WTC11 (cell line): Measurements from ENCODE around the gene FAM20C. TPM values are rescaled to one million over a fixed set of nuclear protein-coding genes. Genes with fewer than 3 reads are reported as not detected.

Source experiments
- ATAC-seq: fragments of 200-7000 bp; cut with Tn5 transposase; 2 replicates; pipeline ENCODE4 v1.10.0; 2021; ENCODE audit warnings: mild to moderate bottlenecking, moderate library complexity
- CTCF ChIA-PET: fragments of 300-600 bp; sonication (Branson Sonifier 250); formaldehyde crosslinking; loops from one replicate; lab custom pipeline; 2021; ENCODE audit warnings: antibody characterized with exemption; lab: Charles Lee
- POLR2A ChIA-PET: fragments of 350-600 bp; sonication (Branson Sonifier 250); formaldehyde crosslinking; loops from one replicate; lab custom pipeline; 2021; ENCODE audit warnings: antibody characterized with exemption; lab: Charles Lee
- DNase-seq: peaks from one replicate; pipeline ENCODE4 v3.0.0; 2021; ENCODE audit warnings: low spot score
- H3K27ac Mint-ChIP-seq: 2 replicates; pipeline ENCODE4 v1.8.0; 2021; ENCODE audit warnings: mixed read lengths
- H3K27me3 Mint-ChIP-seq: 2 replicates; pipeline ENCODE4 v1.8.0; 2021; ENCODE audit warnings: low read depth, mild to moderate bottlenecking, moderate library complexity, mixed read lengths
- H3K36me3 Mint-ChIP-seq: 2 replicates; pipeline ENCODE4 v1.8.0; 2021; ENCODE audit warnings: mixed read lengths
- H3K4me1 Mint-ChIP-seq: 2 replicates; pipeline ENCODE4 v1.8.0; 2022; ENCODE audit warnings: mixed read lengths
- H3K4me3 Mint-ChIP-seq: 2 replicates; pipeline ENCODE4 v1.8.0; 2021; ENCODE audit warnings: mild to moderate bottlenecking, moderate library complexity, mixed read lengths
- H3K9me3 Mint-ChIP-seq: 2 replicates; pipeline ENCODE4 v1.8.0; 2021; ENCODE audit warnings: mixed read lengths
- E2F4 ChIP-seq: sonication (generic); formaldehyde crosslinking; IDR thresholded peaks from 2 replicates; pipeline ENCODE4 v1.8.1; 2022; ENCODE audit warnings: low read depth, mild to moderate bottlenecking, moderate library complexity, missing genetic modification reagents, borderline replicate concordance
- ESRRA ChIP-seq: sonication (generic); formaldehyde crosslinking; IDR thresholded peaks from 2 replicates; pipeline ENCODE4 v1.8.1; 2022; ENCODE audit warnings: mild to moderate bottlenecking, missing genetic modification reagents, borderline replicate concordance
- HMGXB4 ChIP-seq: sonication (generic); formaldehyde crosslinking; IDR thresholded peaks from 2 replicates; pipeline ENCODE4 v1.8.1; 2023; ENCODE audit warnings: mild to moderate bottlenecking, moderate library complexity, missing genetic modification reagents
- KAT7 ChIP-seq: sonication (generic); formaldehyde crosslinking; IDR thresholded peaks from 2 replicates; pipeline ENCODE4 v1.8.1; 2023; ENCODE audit warnings: missing genetic modification reagents, mild to moderate bottlenecking, borderline replicate concordance
- MAX ChIP-seq: sonication (generic); formaldehyde crosslinking; IDR thresholded peaks from 2 replicates; pipeline ENCODE4 v1.8.0; 2022; ENCODE audit warnings: mild to moderate bottlenecking, missing genetic modification reagents
- NFATC4 ChIP-seq: fragments of 250-450 bp; sonication (Bioruptor Pico); IDR thresholded peaks from 2 replicates; pipeline ENCODE4 v1.9.0; 2021; ENCODE audit warnings: mild to moderate bottlenecking
- PREB ChIP-seq: sonication (generic); formaldehyde crosslinking; IDR thresholded peaks from 2 replicates; pipeline ENCODE4 v1.8.1; 2022; ENCODE audit warnings: mild to moderate bottlenecking, missing genetic modification reagents, moderate library complexity, borderline replicate concordance
- TP53 ChIP-seq: sonication (generic); formaldehyde crosslinking; IDR thresholded peaks from 2 replicates; pipeline ENCODE4 v1.8.1; 2023; ENCODE audit warnings: mild to moderate bottlenecking, missing genetic modification reagents
- ZNF121 ChIP-seq: sonication (generic); formaldehyde crosslinking; IDR thresholded peaks from 2 replicates; pipeline ENCODE4 v1.8.0; 2023; ENCODE audit warnings: missing genetic modification reagents
- ZNF396 ChIP-seq: fragments of 250-450 bp; sonication (Bioruptor Pico); IDR thresholded peaks from 2 replicates; pipeline ENCODE4 v1.8.0; 2021; ENCODE audit warnings: mild to moderate bottlenecking, moderate library complexity, borderline replicate concordance
- total RNA-seq: library from RNA; stranded (reverse); gene quantifications from 3 replicates; pipeline ENCODE4 v1.2.3, GENCODE V29; 2021
- TF ChIP-seq, protein P1 (sequence below): fragments of 250-450 bp; sonication (Bioruptor Pico); IDR thresholded peaks from 2 replicates; pipeline ENCODE4 v1.9.0; 2021; ENCODE audit warnings: mild to moderate bottlenecking, borderline replicate concordance
- TF ChIP-seq, protein P2 (sequence below): sonication (generic); formaldehyde crosslinking; IDR thresholded peaks from 2 replicates; pipeline ENCODE4 v1.8.0; 2023; ENCODE audit warnings: missing genetic modification reagents, mild to moderate bottlenecking, borderline replicate concordance
- TF ChIP-seq, protein P3 (sequence below): sonication (generic); formaldehyde crosslinking; IDR thresholded peaks from 2 replicates; pipeline ENCODE4 v1.8.0; 2022; ENCODE audit warnings: missing genetic modification reagents
- TF ChIP-seq, protein P4 (sequence below): fragments of 250-450 bp; sonication (Bioruptor Pico); IDR thresholded peaks from 2 replicates; pipeline ENCODE4 v1.8.0; 2021; ENCODE audit warnings: mild to moderate bottlenecking

The FAM20C gene
- total RNA-seq, 1 experiment from 2014 or later: 64.9 TPM

GRCh38 chr7:200290-200689, 7.9 kb downstream of the FAM20C start:
- Mint-ChIP-seq H3K9me3 (no peaks in the 10 kb centered on the region), H3K27ac (0 out of 2 replicates have a peak overlapping the region, but pooled peaks have one; percentile 9), H3K4me3 (no peak overlapping the region), H3K4me1 (peaks cover 15% of the 10 kb centered on the region), H3K36me3 (peaks cover 60% of the 10 kb centered on the region), H3K27me3 (no peaks in the 10 kb centered on the region)
- no peak for DNase-seq
- CTCF ChIA-PET: interaction anchor here (0.6 to 2.0 kb wide), 26 partner anchors 8 to 777 kb away, joined by 3 to 18 read pairs (median 4); partner anchors contain the start of genes FAM20C and FOXL3
- POLR2A ChIA-PET: interaction anchor here (0.9 kb wide), 1 partner anchor 20 kb away, joined by 4 read pairs; no protein-coding TSS in a partner anchor
- ATAC-seq: peak; percentile 58
- TF ChIP-seq, protein P1, sequence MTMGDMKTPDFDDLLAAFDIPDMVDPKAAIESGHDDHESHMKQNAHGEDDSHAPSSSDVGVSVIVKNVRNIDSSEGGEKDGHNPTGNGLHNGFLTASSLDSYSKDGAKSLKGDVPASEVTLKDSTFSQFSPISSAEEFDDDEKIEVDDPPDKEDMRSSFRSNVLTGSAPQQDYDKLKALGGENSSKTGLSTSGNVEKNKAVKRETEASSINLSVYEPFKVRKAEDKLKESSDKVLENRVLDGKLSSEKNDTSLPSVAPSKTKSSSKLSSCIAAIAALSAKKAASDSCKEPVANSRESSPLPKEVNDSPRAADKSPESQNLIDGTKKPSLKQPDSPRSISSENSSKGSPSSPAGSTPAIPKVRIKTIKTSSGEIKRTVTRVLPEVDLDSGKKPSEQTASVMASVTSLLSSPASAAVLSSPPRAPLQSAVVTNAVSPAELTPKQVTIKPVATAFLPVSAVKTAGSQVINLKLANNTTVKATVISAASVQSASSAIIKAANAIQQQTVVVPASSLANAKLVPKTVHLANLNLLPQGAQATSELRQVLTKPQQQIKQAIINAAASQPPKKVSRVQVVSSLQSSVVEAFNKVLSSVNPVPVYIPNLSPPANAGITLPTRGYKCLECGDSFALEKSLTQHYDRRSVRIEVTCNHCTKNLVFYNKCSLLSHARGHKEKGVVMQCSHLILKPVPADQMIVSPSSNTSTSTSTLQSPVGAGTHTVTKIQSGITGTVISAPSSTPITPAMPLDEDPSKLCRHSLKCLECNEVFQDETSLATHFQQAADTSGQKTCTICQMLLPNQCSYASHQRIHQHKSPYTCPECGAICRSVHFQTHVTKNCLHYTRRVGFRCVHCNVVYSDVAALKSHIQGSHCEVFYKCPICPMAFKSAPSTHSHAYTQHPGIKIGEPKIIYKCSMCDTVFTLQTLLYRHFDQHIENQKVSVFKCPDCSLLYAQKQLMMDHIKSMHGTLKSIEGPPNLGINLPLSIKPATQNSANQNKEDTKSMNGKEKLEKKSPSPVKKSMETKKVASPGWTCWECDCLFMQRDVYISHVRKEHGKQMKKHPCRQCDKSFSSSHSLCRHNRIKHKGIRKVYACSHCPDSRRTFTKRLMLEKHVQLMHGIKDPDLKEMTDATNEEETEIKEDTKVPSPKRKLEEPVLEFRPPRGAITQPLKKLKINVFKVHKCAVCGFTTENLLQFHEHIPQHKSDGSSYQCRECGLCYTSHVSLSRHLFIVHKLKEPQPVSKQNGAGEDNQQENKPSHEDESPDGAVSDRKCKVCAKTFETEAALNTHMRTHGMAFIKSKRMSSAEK (CRISPR knock-in tag): no peak
- TF ChIP-seq NFATC4 (CRISPR knock-in tag) (no peak), ZNF396 (no peak)
- TF ChIP-seq, protein P2, sequence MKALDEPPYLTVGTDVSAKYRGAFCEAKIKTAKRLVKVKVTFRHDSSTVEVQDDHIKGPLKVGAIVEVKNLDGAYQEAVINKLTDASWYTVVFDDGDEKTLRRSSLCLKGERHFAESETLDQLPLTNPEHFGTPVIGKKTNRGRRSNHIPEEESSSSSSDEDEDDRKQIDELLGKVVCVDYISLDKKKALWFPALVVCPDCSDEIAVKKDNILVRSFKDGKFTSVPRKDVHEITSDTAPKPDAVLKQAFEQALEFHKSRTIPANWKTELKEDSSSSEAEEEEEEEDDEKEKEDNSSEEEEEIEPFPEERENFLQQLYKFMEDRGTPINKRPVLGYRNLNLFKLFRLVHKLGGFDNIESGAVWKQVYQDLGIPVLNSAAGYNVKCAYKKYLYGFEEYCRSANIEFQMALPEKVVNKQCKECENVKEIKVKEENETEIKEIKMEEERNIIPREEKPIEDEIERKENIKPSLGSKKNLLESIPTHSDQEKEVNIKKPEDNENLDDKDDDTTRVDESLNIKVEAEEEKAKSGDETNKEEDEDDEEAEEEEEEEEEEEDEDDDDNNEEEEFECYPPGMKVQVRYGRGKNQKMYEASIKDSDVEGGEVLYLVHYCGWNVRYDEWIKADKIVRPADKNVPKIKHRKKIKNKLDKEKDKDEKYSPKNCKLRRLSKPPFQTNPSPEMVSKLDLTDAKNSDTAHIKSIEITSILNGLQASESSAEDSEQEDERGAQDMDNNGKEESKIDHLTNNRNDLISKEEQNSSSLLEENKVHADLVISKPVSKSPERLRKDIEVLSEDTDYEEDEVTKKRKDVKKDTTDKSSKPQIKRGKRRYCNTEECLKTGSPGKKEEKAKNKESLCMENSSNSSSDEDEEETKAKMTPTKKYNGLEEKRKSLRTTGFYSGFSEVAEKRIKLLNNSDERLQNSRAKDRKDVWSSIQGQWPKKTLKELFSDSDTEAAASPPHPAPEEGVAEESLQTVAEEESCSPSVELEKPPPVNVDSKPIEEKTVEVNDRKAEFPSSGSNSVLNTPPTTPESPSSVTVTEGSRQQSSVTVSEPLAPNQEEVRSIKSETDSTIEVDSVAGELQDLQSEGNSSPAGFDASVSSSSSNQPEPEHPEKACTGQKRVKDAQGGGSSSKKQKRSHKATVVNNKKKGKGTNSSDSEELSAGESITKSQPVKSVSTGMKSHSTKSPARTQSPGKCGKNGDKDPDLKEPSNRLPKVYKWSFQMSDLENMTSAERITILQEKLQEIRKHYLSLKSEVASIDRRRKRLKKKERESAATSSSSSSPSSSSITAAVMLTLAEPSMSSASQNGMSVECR: no peak
- TF ChIP-seq, protein P3, sequence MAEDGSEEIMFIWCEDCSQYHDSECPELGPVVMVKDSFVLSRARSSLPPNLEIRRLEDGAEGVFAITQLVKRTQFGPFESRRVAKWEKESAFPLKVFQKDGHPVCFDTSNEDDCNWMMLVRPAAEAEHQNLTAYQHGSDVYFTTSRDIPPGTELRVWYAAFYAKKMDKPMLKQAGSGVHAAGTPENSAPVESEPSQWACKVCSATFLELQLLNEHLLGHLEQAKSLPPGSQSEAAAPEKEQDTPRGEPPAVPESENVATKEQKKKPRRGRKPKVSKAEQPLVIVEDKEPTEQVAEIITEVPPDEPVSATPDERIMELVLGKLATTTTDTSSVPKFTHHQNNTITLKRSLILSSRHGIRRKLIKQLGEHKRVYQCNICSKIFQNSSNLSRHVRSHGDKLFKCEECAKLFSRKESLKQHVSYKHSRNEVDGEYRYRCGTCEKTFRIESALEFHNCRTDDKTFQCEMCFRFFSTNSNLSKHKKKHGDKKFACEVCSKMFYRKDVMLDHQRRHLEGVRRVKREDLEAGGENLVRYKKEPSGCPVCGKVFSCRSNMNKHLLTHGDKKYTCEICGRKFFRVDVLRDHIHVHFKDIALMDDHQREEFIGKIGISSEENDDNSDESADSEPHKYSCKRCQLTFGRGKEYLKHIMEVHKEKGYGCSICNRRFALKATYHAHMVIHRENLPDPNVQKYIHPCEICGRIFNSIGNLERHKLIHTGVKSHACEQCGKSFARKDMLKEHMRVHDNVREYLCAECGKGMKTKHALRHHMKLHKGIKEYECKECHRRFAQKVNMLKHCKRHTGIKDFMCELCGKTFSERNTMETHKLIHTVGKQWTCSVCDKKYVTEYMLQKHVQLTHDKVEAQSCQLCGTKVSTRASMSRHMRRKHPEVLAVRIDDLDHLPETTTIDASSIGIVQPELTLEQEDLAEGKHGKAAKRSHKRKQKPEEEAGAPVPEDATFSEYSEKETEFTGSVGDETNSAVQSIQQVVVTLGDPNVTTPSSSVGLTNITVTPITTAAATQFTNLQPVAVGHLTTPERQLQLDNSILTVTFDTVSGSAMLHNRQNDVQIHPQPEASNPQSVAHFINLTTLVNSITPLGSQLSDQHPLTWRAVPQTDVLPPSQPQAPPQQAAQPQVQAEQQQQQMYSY (CRISPR knock-in tag): no peak

- ChIA-PET CTCF (interaction anchor here (0.6 to 2.0 kb wide), 25 partner anchors 8 to 777 kb away, joined by 3 to 18 read pairs (median 4); partner anchors contain the start of genes FAM20C and FOXL3), POLR2A (interaction anchor here (0.9 kb wide), 1 partner anchor 20 kb away, joined by 4 read pairs; no protein-coding TSS in a partner anchor)
- no peaks in the 10 kb centered on the region for H3K27me3 Mint-ChIP-seq
- H3K4me1 Mint-ChIP-seq: peaks cover 11% of the 10 kb centered on the region
- DNase-seq (no peak), ATAC-seq (no peak; the same call in 1 of the 2 replicates)
- peaks cover 56% of the 10 kb centered on the region for H3K36me3 Mint-ChIP-seq
- H3K27ac Mint-ChIP-seq: 0 out of 2 replicates have a peak overlapping the region, but pooled peaks have one; percentile 9
- no peak overlapping the region for H3K4me3 Mint-ChIP-seq
- H3K9me3 Mint-ChIP-seq: no peaks in the 10 kb centered on the region
- TF ChIP-seq, protein P4, sequence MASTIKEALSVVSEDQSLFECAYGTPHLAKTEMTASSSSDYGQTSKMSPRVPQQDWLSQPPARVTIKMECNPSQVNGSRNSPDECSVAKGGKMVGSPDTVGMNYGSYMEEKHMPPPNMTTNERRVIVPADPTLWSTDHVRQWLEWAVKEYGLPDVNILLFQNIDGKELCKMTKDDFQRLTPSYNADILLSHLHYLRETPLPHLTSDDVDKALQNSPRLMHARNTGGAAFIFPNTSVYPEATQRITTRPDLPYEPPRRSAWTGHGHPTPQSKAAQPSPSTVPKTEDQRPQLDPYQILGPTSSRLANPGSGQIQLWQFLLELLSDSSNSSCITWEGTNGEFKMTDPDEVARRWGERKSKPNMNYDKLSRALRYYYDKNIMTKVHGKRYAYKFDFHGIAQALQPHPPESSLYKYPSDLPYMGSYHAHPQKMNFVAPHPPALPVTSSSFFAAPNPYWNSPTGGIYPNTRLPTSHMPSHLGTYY (CRISPR knock-in tag): no peak
- no peak for TF ChIP-seq E2F4 (CRISPR knock-in tag)
- TF ChIP-seq MAX (CRISPR knock-in tag): no peak
- TF ChIP-seq KAT7: no peak
- no peak for TF ChIP-seq ESRRA (CRISPR knock-in tag)
- no peak for TF ChIP-seq HMGXB4 (CRISPR knock-in tag)
- no peak for TF ChIP-seq ZNF121 (CRISPR knock-in tag)
- TF ChIP-seq TP53: no peak
- TF ChIP-seq PREB (CRISPR knock-in tag): no peak
These were observed 8.3 kb downstream of the FAM20C start for GRCh38 chr7:200704-201103.
